ENCODE results near the gene METTL16. TPM values are rescaled to one million over a fixed set of nuclear protein-coding genes. Genes with fewer than 3 reads are reported as not detected.

Gene METTL16
- total and polyA plus RNA-seq, 2 experiments from 2014 or later, result 14.7 to 19.3 TPM

GRCh38 chr17:2369551-2370210, 142.0 kb downstream of the METTL16 start:
- Histone ChIP-seq H3K27me3 (no peaks in the 10 kb centered on the region), H2AFZ (no peak overlapping the region), H4K20me1 (ENCODE audit: insufficient read depth, poor library complexity, severe bottlenecking) (no peaks in the 10 kb centered on the region), H3K36me3 (replicated peaks; ENCODE audit: insufficient read depth, low read depth) (no peaks in the 10 kb centered on the region), H3K4me3 (no peak overlapping the region), H3K27ac (no peak overlapping the region), H3K9me2 (replicated peaks; ENCODE audit: insufficient read depth) (no peaks in the 10 kb centered on the region), H3K4me1 (ENCODE audit: insufficient read depth) (no peaks in the 10 kb centered on the region), H3K79me2 (no peaks in the 10 kb centered on the region), H3K9me3 (ENCODE audit: low read depth) (no peaks in the 10 kb centered on the region), H3K4me2 (no peak overlapping the region)
- TF ChIP-seq EZH2 (IDR thresholded peaks at IDR 0.05; ENCODE audit: borderline replicate concordance) (no peak), CTCF (IDR thresholded peaks at IDR 0.05; ENCODE audit: poor library complexity) (peak; percentile 3)
- no peak for DNase-seq (ENCODE audit: low spot score)
- WGBS (ENCODE audit: low lambda C conversion rate, missing lambda C conversion rate), result 70% methylated on average over 20 of the region's 20 CpGs

GRCh38 chr17:2369039-2369438, 142.6 kb downstream of the METTL16 start:
- no peaks in the 10 kb centered on the region for H3K27me3 ChIP-seq
- 92% methylated on average over 5 of the region's 5 CpGs for WGBS (ENCODE audit: low lambda C conversion rate, missing lambda C conversion rate)
- no peak for TF ChIP-seq EZH2phosphoT487 (IDR thresholded peaks at IDR 0.05; ENCODE audit: low read depth, severe bottlenecking, unreplicated experiment)
- no peak for TF ChIP-seq CTCF (IDR thresholded peaks at IDR 0.05; ENCODE audit: poor library complexity)
- no peak for TF ChIP-seq EZH2 (IDR thresholded peaks at IDR 0.05; ENCODE audit: borderline replicate concordance)
- no peak overlapping the region for H2AFZ ChIP-seq
- no peaks in the 10 kb centered on the region for H3K79me2 ChIP-seq
- H3K9me2 ChIP-seq (replicated peaks; ENCODE audit: insufficient read depth), result no peaks in the 10 kb centered on the region
- no peaks in the 10 kb centered on the region for H3K4me1 ChIP-seq (ENCODE audit: insufficient read depth)
- no peaks in the 10 kb centered on the region for H3K9me3 ChIP-seq (ENCODE audit: low read depth)
- no peak overlapping the region for H3K27ac ChIP-seq
- H3K36me3 ChIP-seq (replicated peaks; ENCODE audit: insufficient read depth, low read depth), result no peaks in the 10 kb centered on the region
- DNase-seq (ENCODE audit: low spot score), result no peak
- no peak overlapping the region for H3K4me3 ChIP-seq
- no peak overlapping the region for H3K4me2 ChIP-seq
- H4K20me1 ChIP-seq (ENCODE audit: insufficient read depth, poor library complexity, severe bottlenecking), result no peaks in the 10 kb centered on the region

- Histone ChIP-seq H3K36me3 (replicated peaks; ENCODE audit: insufficient read depth, low read depth) (no peaks in the 10 kb centered on the region), H3K4me3 (no peak overlapping the region), H3K79me2 (no peaks in the 10 kb centered on the region), H4K20me1 (ENCODE audit: insufficient read depth, poor library complexity, severe bottlenecking) (no peaks in the 10 kb centered on the region), H3K27me3 (no peaks in the 10 kb centered on the region), H3K9me3 (ENCODE audit: low read depth) (no peaks in the 10 kb centered on the region), H2AFZ (no peak overlapping the region), H3K9me2 (replicated peaks; ENCODE audit: insufficient read depth) (no peaks in the 10 kb centered on the region), H3K4me2 (no peak overlapping the region), H3K4me1 (ENCODE audit: insufficient read depth) (no peaks in the 10 kb centered on the region), H3K27ac (no peak overlapping the region)
- no peak for DNase-seq (ENCODE audit: low spot score)
- no peak for TF ChIP-seq EZH2phosphoT487 (IDR thresholded peaks at IDR 0.05; ENCODE audit: low read depth, severe bottlenecking, unreplicated experiment)
- WGBS (ENCODE audit: low lambda C conversion rate, missing lambda C conversion rate), result 98% methylated on average over 8 of the region's 8 CpGs
Observed at GRCh38 chr17:2368359-2368758, 143.3 kb downstream of the METTL16 start.

- no peak overlapping the region for H3K27ac ChIP-seq
- DNase-seq (ENCODE audit: low spot score), result no peak
- no peaks in the 10 kb centered on the region for H3K27me3 ChIP-seq
- no peak for TF ChIP-seq EZH2phosphoT487 (IDR thresholded peaks at IDR 0.05; ENCODE audit: low read depth, severe bottlenecking, unreplicated experiment)
- peak; percentile 32 for TF ChIP-seq CTCF (IDR thresholded peaks at IDR 0.05; ENCODE audit: poor library complexity)
- H2AFZ ChIP-seq, result no peak overlapping the region
- no peaks in the 10 kb centered on the region for H3K4me1 ChIP-seq (ENCODE audit: insufficient read depth)
- no peak overlapping the region for H3K4me2 ChIP-seq
- no peaks in the 10 kb centered on the region for H4K20me1 ChIP-seq (ENCODE audit: insufficient read depth, poor library complexity, severe bottlenecking)
- H3K79me2 ChIP-seq, result no peaks in the 10 kb centered on the region
- H3K9me3 ChIP-seq (ENCODE audit: low read depth), result no peaks in the 10 kb centered on the region
- no peaks in the 10 kb centered on the region for H3K36me3 ChIP-seq (replicated peaks; ENCODE audit: insufficient read depth, low read depth)
- 71% methylated on average over 23 of the region's 26 CpGs for WGBS (ENCODE audit: low lambda C conversion rate, missing lambda C conversion rate)
- no peak overlapping the region for H3K4me3 ChIP-seq
- H3K9me2 ChIP-seq (replicated peaks; ENCODE audit: insufficient read depth), result no peaks in the 10 kb centered on the region
Observed at GRCh38 chr17:2366747-2367494, 144.8 kb downstream of the METTL16 start.
